ENCODE data around the gene ALPG. TPM values are rescaled to one million over a fixed set of nuclear protein-coding genes. Genes with fewer than 3 reads are reported as not detected.
"Not testable (repeated sequence)": the region's sequence is repeated elsewhere in the genome, so short reads cannot be mapped to it uniquely, and the experiment has no call there.

Gene ALPG
- total and polyA plus RNA-seq, 4 donors, result not detected

- TF ChIP-seq EGR1 (IDR thresholded peaks at IDR 0.05; ENCODE audit: low read depth in 2 of 2) (no peak), MAX (IDR thresholded peaks at IDR 0.05) (no peak), NR2F2 (IDR thresholded peaks at IDR 0.05) (no peak), GABPA (IDR thresholded peaks at IDR 0.05 in 1 of 2, conservative IDR thresholded peaks at IDR 0.05 in 1 of 2) (no peak), RXRA (IDR thresholded peaks at IDR 0.05) (no peak), YY1 (IDR thresholded peaks at IDR 0.05) (no peak)
Observed at GRCh38 chr2:232368311-232368731, 38.3 kb upstream of the ALPG start (continued).

GRCh38 chr2:232369126-232369951 is 37.3 kb upstream of the ALPG start:
- TF ChIP-seq ZBTB33 (IDR thresholded peaks at IDR 0.05) (no peak), SP1 (IDR thresholded peaks at IDR 0.05) (no peak), FOXA1 (IDR thresholded peaks at IDR 0.05) (no peak), HNF4A (conservative IDR thresholded peaks at IDR 0.05) (peak in 1 of 2 donors; percentile 16), REST (IDR thresholded peaks at IDR 0.05) (no peak)
- Histone ChIP-seq H3K9me3 (ENCODE audit: control insufficient read depth in 4 of 4, low read length in 3 of 4) (no peaks in the 10 kb centered on the region), H3K9ac (ENCODE audit: low read depth in 1 of 2, low read length in 2 of 2) (no peak overlapping the region), H3K27ac (ENCODE audit: low read depth in 1 of 2, low read length in 2 of 2) (no peak overlapping the region), H3K27me3 (ENCODE audit: control insufficient read depth in 4 of 4, insufficient read depth in 4 of 4, low read length in 3 of 4) (no peaks in the 10 kb centered on the region), H3K4me3 (ENCODE audit: low read depth in 1 of 3, low read length in 3 of 3) (no peak overlapping the region), H3K36me3 (ENCODE audit: control insufficient read depth in 4 of 4, insufficient read depth in 3 of 4, low read depth in 1 of 4, low read length in 3 of 4) (no peaks in the 10 kb centered on the region), H3K4me1 (ENCODE audit: control insufficient read depth in 4 of 4, insufficient read depth in 4 of 4, low read length in 3 of 4) (peaks cover 0 to 2% (median 0%) of the 10 kb centered on the region in 4 donors)
- DNase-seq (ENCODE audit: low spot score), result no peak
- 83% methylated on average over 15 of the region's 15 CpGs for whole genome bisulfite sequencing

GRCh38 chr2:232370007-232370406 is 36.6 kb upstream of the ALPG start:
- not testable (repeated sequence) for H3K36me3 ChIP-seq (ENCODE audit: control insufficient read depth in 4 of 4, insufficient read depth in 3 of 4, low read depth in 1 of 4, low read length in 3 of 4); DNase-seq (ENCODE audit: low spot score); H3K27ac ChIP-seq (ENCODE audit: low read depth in 1 of 2, low read length in 2 of 2); H3K27me3 ChIP-seq (ENCODE audit: control insufficient read depth in 4 of 4, insufficient read depth in 4 of 4, low read length in 3 of 4); H3K4me3 ChIP-seq (ENCODE audit: low read depth in 1 of 3, low read length in 3 of 3); H3K9ac ChIP-seq (ENCODE audit: low read depth in 1 of 2, low read length in 2 of 2); H3K9me3 ChIP-seq (ENCODE audit: control insufficient read depth in 4 of 4, low read length in 3 of 4); H3K4me1 ChIP-seq (ENCODE audit: control insufficient read depth in 4 of 4, insufficient read depth in 4 of 4, low read length in 3 of 4)
- 50% methylated on average over 10 of the region's 12 CpGs for WGBS

All from liver (tissue), 9 donors.